Fibroblast of villous mesenchyme (primary cell): ENCODE data around the gene SPTBN4. TPM values are rescaled to one million over a fixed set of nuclear protein-coding genes. Genes with fewer than 3 reads are reported as not detected.
"Not testable (repeated sequence)": the region's sequence is repeated elsewhere in the genome, so short reads cannot be mapped to it uniquely, and the experiment has no call there.

Experiments
- DNase-seq: peaks from one replicate; pipeline ENCODE4 v3.0.0-alpha.2; 2010; ENCODE audit warnings: low read depth
- H3K4me3 ChIP-seq: 2 replicates; pipeline ENCODE4 v1.5.1; 2011; ENCODE audit warnings: low read depth, mild to moderate bottlenecking, low read length
- CTCF ChIP-seq: IDR thresholded peaks from 2 replicates; pipeline ENCODE4 v1.5.1; 2012; ENCODE audit warnings: low read depth, mild to moderate bottlenecking, low read length; ENCODE audit not compliant: insufficient read depth
- total RNA-seq: library from RNA; depleted of rRNA; stranded (reverse); fragments of >200 nt; gene quantifications from 2 replicates; pipeline ENCODE4 v1.2.3, GENCODE V29; 2012

Gene SPTBN4
- total RNA-seq, 1 donor, result 1.3 TPM

- DNase-seq, result no peak
- no peak overlapping the region for H3K4me3 ChIP-seq
- no peak for TF ChIP-seq CTCF
Measured at GRCh38 chr19:40449506-40449905, 17.3 kb upstream of the SPTBN4 start.

- no peak for DNase-seq
- TF ChIP-seq CTCF, result no peak
- no peak overlapping the region for H3K4me3 ChIP-seq
Measured at GRCh38 chr19:40450664-40451063, 16.1 kb upstream of the SPTBN4 start.

GRCh38 chr19:40452016-40452415 lies 14.8 kb upstream of the SPTBN4 start:
- H3K4me3 ChIP-seq, result no peak overlapping the region
- TF ChIP-seq CTCF, result no peak

GRCh38 chr19:40453151-40453735 lies 13.6 kb upstream of the SPTBN4 start:
- no peak for DNase-seq
- no peak overlapping the region for H3K4me3 ChIP-seq
- no peak for TF ChIP-seq CTCF

More at GRCh38 chr19:40452016-40452415, 14.8 kb upstream of the SPTBN4 start:
- no peak for DNase-seq

- not testable (repeated sequence) for H3K4me3 ChIP-seq, DNase-seq
Measured at GRCh38 chr19:40453943-40454342, 12.9 kb upstream of the SPTBN4 start.

- TF ChIP-seq CTCF, result no peak
- H3K4me3 ChIP-seq, result no peak overlapping the region
- DNase-seq, result no peak
Measured at GRCh38 chr19:40457048-40457447, 9.8 kb upstream of the SPTBN4 start.

GRCh38 chr19:40457953-40458596 lies 8.7 kb upstream of the SPTBN4 start:
- no peak for DNase-seq
- no peak for TF ChIP-seq CTCF

More at GRCh38 chr19:40457953-40458596, 8.7 kb upstream of the SPTBN4 start:
- no peak overlapping the region for H3K4me3 ChIP-seq
